COLO829 (cell line): ENCODE results near the gene AK1.
"Not testable (repeated sequence)": the region's sequence is repeated elsewhere in the genome, so short reads cannot be mapped to it uniquely, and the experiment has no call there.

Experiments
- DNase-seq: peaks from one replicate; pipeline ENCODE4 v3.0.0; 2012; ENCODE audit warnings: low spot score

AK1 gene

GRCh38 chr9:127847833-127848755, 29.4 kb downstream of the AK1 start:
- no peak for DNase-seq

GRCh38 chr9:127847178-127847510, 30.3 kb downstream of the AK1 start:
- DNase-seq: no peak

GRCh38 chr9:127846443-127847177, 30.9 kb downstream of the AK1 start:
- no peak for DNase-seq

GRCh38 chr9:127845619-127846018, 31.9 kb downstream of the AK1 start:
- not testable (repeated sequence) for DNase-seq

GRCh38 chr9:127844821-127845359, 32.6 kb downstream of the AK1 start:
- no peak for DNase-seq

- no peak for DNase-seq
Measured at GRCh38 chr9:127841087-127841835, 36.2 kb downstream of the AK1 start.

GRCh38 chr9:127838375-127839078, 38.9 kb downstream of the AK1 start:
- no peak for DNase-seq

GRCh38 chr9:127837346-127837745, 40.1 kb downstream of the AK1 start:
- DNase-seq: no peak

- not testable (repeated sequence) for DNase-seq
Measured at GRCh38 chr9:127836561-127836960, 40.9 kb downstream of the AK1 start.

- DNase-seq: no peak
Measured at GRCh38 chr9:127835991-127836516, 41.4 kb downstream of the AK1 start.

GRCh38 chr9:127833555-127833954, 43.9 kb downstream of the AK1 start:
- DNase-seq: no peak

GRCh38 chr9:127832248-127832647, 45.2 kb downstream of the AK1 start:
- DNase-seq: no peak

GRCh38 chr9:127829205-127829906, 48.1 kb downstream of the AK1 start:
- DNase-seq: no peak

- DNase-seq: no peak
Measured at GRCh38 chr9:127828262-127829031, 49.0 kb downstream of the AK1 start.

- DNase-seq: no peak
Measured at GRCh38 chr9:127826253-127826913, 51.1 kb downstream of the AK1 start.

GRCh38 chr9:127825319-127826051, 52.0 kb downstream of the AK1 start:
- no peak for DNase-seq

GRCh38 chr9:127822108-127822507, 55.4 kb downstream of the AK1 start:
- no peak for DNase-seq

- no peak for DNase-seq
Measured at GRCh38 chr9:127818574-127818973, 58.9 kb downstream of the AK1 start.
